ENCODE results near the gene POC5.
A peak's percentile ranks its signal among the peaks of the same experiment; 100 is the strongest.
"Not testable (repeated sequence)": the region's sequence is repeated elsewhere in the genome, so short reads cannot be mapped to it uniquely, and the experiment has no call there.

The POC5 gene

GRCh38 chr5:75706016-75706415 is 11.2 kb downstream of the POC5 start:
- no peak for DNase-seq (ENCODE audit: low spot score)

- DNase-seq (ENCODE audit: low spot score): no peak
Observed at GRCh38 chr5:75701856-75702255, 15.4 kb downstream of the POC5 start.

GRCh38 chr5:75695472-75696351 is 21.5 kb downstream of the POC5 start:
- DNase-seq (ENCODE audit: low spot score): not testable (repeated sequence)

- DNase-seq (ENCODE audit: low spot score): no peak
Observed at GRCh38 chr5:75694781-75695180, 22.5 kb downstream of the POC5 start.

GRCh38 chr5:75690669-75691068 is 26.6 kb downstream of the POC5 start:
- no peak for DNase-seq (ENCODE audit: low spot score)

GRCh38 chr5:75686480-75686879 is 30.8 kb downstream of the POC5 start:
- no peak for DNase-seq (ENCODE audit: low spot score)

GRCh38 chr5:75685141-75685540 is 32.1 kb downstream of the POC5 start:
- DNase-seq (ENCODE audit: low spot score): no peak

GRCh38 chr5:75681125-75681830 is 36.0 kb downstream of the POC5 start:
- no peak for DNase-seq (ENCODE audit: low spot score)

GRCh38 chr5:75678155-75678554 is 39.1 kb downstream of the POC5 start:
- DNase-seq (ENCODE audit: low spot score): no peak

- DNase-seq (ENCODE audit: low spot score): no peak
Observed at GRCh38 chr5:75677607-75678006, 39.6 kb downstream of the POC5 start.

- no peak for DNase-seq (ENCODE audit: low spot score)
Observed at GRCh38 chr5:75675783-75676182, 41.5 kb downstream of the POC5 start.

- DNase-seq (ENCODE audit: low spot score): no peak
Observed at GRCh38 chr5:75672616-75673015, 44.6 kb downstream of the POC5 start.

- no peak for DNase-seq (ENCODE audit: low spot score)
Observed at GRCh38 chr5:75671506-75671905, 45.7 kb downstream of the POC5 start.

GRCh38 chr5:75670577-75670976 is 46.7 kb downstream of the POC5 start:
- no peak for DNase-seq (ENCODE audit: low spot score)

GRCh38 chr5:75668977-75669689 is 48.1 kb downstream of the POC5 start:
- peak; percentile 20 for DNase-seq (ENCODE audit: low spot score)

- DNase-seq (ENCODE audit: low spot score): no peak
Observed at GRCh38 chr5:75668445-75668844, 48.8 kb downstream of the POC5 start.

- DNase-seq (ENCODE audit: low spot score): no peak
Observed at GRCh38 chr5:75667586-75667985, 49.7 kb downstream of the POC5 start.

GRCh38 chr5:75666801-75667200 is 50.4 kb downstream of the POC5 start:
- DNase-seq (ENCODE audit: low spot score): no peak

- no peak for DNase-seq (ENCODE audit: low spot score)
Observed at GRCh38 chr5:75664979-75665378, 52.3 kb downstream of the POC5 start.

GRCh38 chr5:75663579-75664284 is 53.5 kb downstream of the POC5 start:
- DNase-seq (ENCODE audit: low spot score): no peak

- DNase-seq (ENCODE audit: low spot score): no peak
Observed at GRCh38 chr5:75662061-75662460, 55.2 kb downstream of the POC5 start.

All from HuH-7 (cell line).